ENCODE measurements around the gene TBX21. TPM values are rescaled to one million over a fixed set of nuclear protein-coding genes. Genes with fewer than 3 reads are reported as not detected.
A peak's percentile ranks its signal among the peaks of the same experiment; 100 is the strongest.

The TBX21 gene
- total and polyA plus RNA-seq, 9 of the 15 experiments (the other 6 are each of a cell fraction or from before 2014, with no cell fraction given), result 0.07 TPM; not detected in 8

- no peak for TF ChIP-seq ZNF592 (IDR thresholded peaks at IDR 0.05)
- no peak for TF ChIP-seq FOXK2 (conservative IDR thresholded peaks at IDR 0.05 in 1 of 2, IDR thresholded peaks at IDR 0.05 in 1 of 2; ENCODE audit: low read depth in 2 of 2)
- peak; percentile 49; the same call in 1 of the 2 replicates for TF ChIP-seq NFIC (IDR thresholded peaks at IDR 0.05)
- TF ChIP-seq GABPB2 (CRISPR knock-in tag; conservative IDR thresholded peaks at IDR 0.05), result no peak
- TF ChIP-seq EWSR1 (IDR thresholded peaks at IDR 0.05; ENCODE audit: borderline replicate concordance, low read depth, partially characterized antibody), result no peak
- TF ChIP-seq ZNF77 (CRISPR knock-in tag; IDR thresholded peaks at IDR 0.05), result no peak
- TF ChIP-seq PHB (CRISPR knock-in tag; IDR thresholded peaks at IDR 0.05), result no peak
- TF ChIP-seq FOXJ3 (CRISPR knock-in tag; IDR thresholded peaks at IDR 0.05), result no peak
- no peak for TF ChIP-seq ZNF224 (CRISPR knock-in tag; IDR thresholded peaks at IDR 0.05)
- no peak for TF ChIP-seq E2F3 (CRISPR knock-in tag; IDR thresholded peaks at IDR 0.05)
- TF ChIP-seq ZNF75A (CRISPR knock-in tag; IDR thresholded peaks at IDR 0.05), result no peak
- TF ChIP-seq ZNF282 (CRISPR knock-in tag; IDR thresholded peaks at IDR 0.05), result no peak
- peak; percentile 26; the same call in 1 of the 2 replicates for TF ChIP-seq PHF8 (IDR thresholded peaks at IDR 0.05; ENCODE audit: borderline replicate concordance, low read length)
- no peak for TF ChIP-seq ZNF778 (CRISPR knock-in tag; IDR thresholded peaks at IDR 0.05)
- no peak for TF ChIP-seq TEAD4 (IDR thresholded peaks at IDR 0.05; ENCODE audit: low read length)
- no peak for TF ChIP-seq TEAD4 (CRISPR knock-in tag; IDR thresholded peaks at IDR 0.05; ENCODE audit: borderline replicate concordance)
- TF ChIP-seq ZBTB26 (CRISPR knock-in tag; IDR thresholded peaks at IDR 0.05), result no peak
- no peak for TF ChIP-seq IRF2 (CRISPR knock-in tag; IDR thresholded peaks at IDR 0.05)
- no peak for TF ChIP-seq E4F1 (CRISPR knock-in tag; IDR thresholded peaks at IDR 0.05; ENCODE audit: borderline replicate concordance)
- TF ChIP-seq ZSCAN29 (IDR thresholded peaks at IDR 0.05), result no peak
- TF ChIP-seq KAT8 (IDR thresholded peaks at IDR 0.05; ENCODE audit: low read depth), result no peak
Measured at GRCh38 chr17:47693731-47694580, 39.1 kb upstream of the TBX21 start, which contains the start of gene TBKBP1 (continued).

Data from K562 (cell line).